ENCODE measurements around the gene TYW3.

- TF ChIP-seq YY1 (IDR thresholded peaks at IDR 0.05; ENCODE audit: insufficient read depth, insufficient read length) (no peak), ZNF274 (IDR thresholded peaks at IDR 0.05; ENCODE audit: low read depth, low read length) (no peak)
These were observed 57.5 kb downstream of the TYW3 start for GRCh38 chr1:74790453-74790852.

All from NT2/D1 (cell line).